Activated CD4-positive, alpha-beta T cell treated with anti-CD3 and anti-CD28 coated beads, Interleukin-2, amount 10 ng/mL, durations not matched to agents 7 days and 5 days (primary cell): ENCODE results near the gene FST. TPM values are rescaled to one million over a fixed set of nuclear protein-coding genes. Genes with fewer than 3 reads are reported as not detected.

Experiments used
- CTCF ChIA-PET: fragments of 350-600 bp; sonication (Branson Sonifier 250); formaldehyde crosslinking; loops from one replicate; lab custom pipeline; 2021; ENCODE audit warnings: antibody characterized with exemption; lab: Charles Lee
- POLR2A ChIA-PET: fragments of 350-600 bp; sonication (Branson Sonifier 250); formaldehyde crosslinking; loops from one replicate; lab custom pipeline; 2021; ENCODE audit warnings: antibody characterized with exemption; lab: Charles Lee
- DNase-seq: peaks from one replicate; pipeline ENCODE4 v3.0.0-alpha.2; 2020
- H3K27ac Mint-ChIP-seq: one replicate; pipeline ENCODE4 v1.8.0; 2021; ENCODE audit warnings: mild to moderate bottlenecking, moderate library complexity, mixed read lengths
- H3K27me3 Mint-ChIP-seq: one replicate; pipeline ENCODE4 v1.8.0; 2021; ENCODE audit warnings: mixed read lengths
- H3K36me3 Mint-ChIP-seq: one replicate; pipeline ENCODE4 v1.8.0; 2021; ENCODE audit warnings: low read depth, mixed read lengths
- H3K4me1 Mint-ChIP-seq: one replicate; pipeline ENCODE4 v1.8.0; 2021; ENCODE audit warnings: mixed read lengths
- H3K4me3 Mint-ChIP-seq: one replicate; pipeline ENCODE4 v1.8.0; 2021; ENCODE audit warnings: mild to moderate bottlenecking, moderate library complexity, mixed read lengths
- H3K9me3 Mint-ChIP-seq: one replicate; pipeline ENCODE4 v1.8.0; 2021; ENCODE audit warnings: mixed read lengths
- total RNA-seq, 2 experiments: library from RNA; stranded (reverse); gene quantifications; one replicate each; pipeline ENCODE4 v1.2.3, GENCODE V29; 2021

The FST gene
- total RNA-seq, 2 experiments from 2014 or later = not detected

DNA sequence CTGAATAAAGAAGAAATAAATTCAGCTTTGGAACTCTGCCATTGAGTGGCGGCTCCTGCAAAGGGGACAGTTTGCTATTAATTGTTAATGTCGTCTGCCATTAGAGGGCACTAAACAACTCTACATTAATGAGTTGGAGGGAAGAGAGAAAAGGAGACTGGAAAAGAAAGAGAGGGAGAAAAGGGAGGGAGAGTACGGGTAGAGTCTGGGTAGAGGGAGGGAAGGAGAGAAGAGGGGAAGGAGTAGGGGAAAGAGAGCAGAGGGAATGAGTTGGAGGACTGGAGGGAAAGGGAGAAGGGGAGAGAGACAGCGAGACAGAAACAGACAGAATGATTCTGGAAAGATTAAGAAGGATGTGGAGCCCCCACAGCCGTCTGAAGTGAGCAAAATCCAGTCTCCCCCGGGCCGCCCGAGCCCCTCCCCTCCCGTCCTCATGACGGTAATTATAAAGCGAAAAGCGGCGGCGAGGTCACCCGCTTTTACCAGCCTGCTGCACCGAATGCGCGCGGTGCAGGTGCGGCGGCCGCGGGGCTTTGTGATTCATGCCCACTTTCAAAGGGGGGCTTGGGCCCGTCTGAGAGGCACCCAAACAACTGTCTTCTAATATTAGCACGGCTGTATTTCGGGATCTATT is 1.9 kb upstream of the FST start:
- no peak for DNase-seq
- CTCF ChIA-PET = no interaction called here
- peaks cover 37% of the 10 kb centered on the region for H3K4me1 Mint-ChIP-seq
- H3K36me3 Mint-ChIP-seq = peaks cover 6% of the 10 kb centered on the region
- H3K27me3 Mint-ChIP-seq = peaks cover 72% of the 10 kb centered on the region
- H3K9me3 Mint-ChIP-seq = no peaks in the 10 kb centered on the region
- POLR2A ChIA-PET = no interaction called here
- peak overlapping the region; percentile 55 for H3K4me3 Mint-ChIP-seq
- H3K27ac Mint-ChIP-seq = no peak overlapping the region

- H3K9me3 Mint-ChIP-seq = no peaks in the 10 kb centered on the region
- ChIA-PET POLR2A (no interaction called here), CTCF (no interaction called here)
- DNase-seq = no peak
- H3K4me3 Mint-ChIP-seq = peak overlapping the region; percentile 71
- peaks cover 6% of the 10 kb centered on the region for H3K36me3 Mint-ChIP-seq
- no peak overlapping the region for H3K27ac Mint-ChIP-seq
- peaks cover 72% of the 10 kb centered on the region for H3K27me3 Mint-ChIP-seq
- peaks cover 37% of the 10 kb centered on the region for H3K4me1 Mint-ChIP-seq
These were observed 1.3 kb upstream of the FST start for GRCh38 chr5:53479045-53479589.

GRCh38 chr5:53479590-53480415 is 626 bp upstream of the FST start:
- ChIA-PET POLR2A (no interaction called here), CTCF (no interaction called here)
- no peaks in the 10 kb centered on the region for H3K9me3 Mint-ChIP-seq
- H3K27me3 Mint-ChIP-seq = peaks cover 74% of the 10 kb centered on the region
- peaks cover 6% of the 10 kb centered on the region for H3K36me3 Mint-ChIP-seq
- H3K4me1 Mint-ChIP-seq = peaks cover 37% of the 10 kb centered on the region
- DNase-seq = peak; percentile 21
- H3K4me3 Mint-ChIP-seq = peak overlapping the region; percentile 71
- H3K27ac Mint-ChIP-seq = no peak overlapping the region

DNA sequence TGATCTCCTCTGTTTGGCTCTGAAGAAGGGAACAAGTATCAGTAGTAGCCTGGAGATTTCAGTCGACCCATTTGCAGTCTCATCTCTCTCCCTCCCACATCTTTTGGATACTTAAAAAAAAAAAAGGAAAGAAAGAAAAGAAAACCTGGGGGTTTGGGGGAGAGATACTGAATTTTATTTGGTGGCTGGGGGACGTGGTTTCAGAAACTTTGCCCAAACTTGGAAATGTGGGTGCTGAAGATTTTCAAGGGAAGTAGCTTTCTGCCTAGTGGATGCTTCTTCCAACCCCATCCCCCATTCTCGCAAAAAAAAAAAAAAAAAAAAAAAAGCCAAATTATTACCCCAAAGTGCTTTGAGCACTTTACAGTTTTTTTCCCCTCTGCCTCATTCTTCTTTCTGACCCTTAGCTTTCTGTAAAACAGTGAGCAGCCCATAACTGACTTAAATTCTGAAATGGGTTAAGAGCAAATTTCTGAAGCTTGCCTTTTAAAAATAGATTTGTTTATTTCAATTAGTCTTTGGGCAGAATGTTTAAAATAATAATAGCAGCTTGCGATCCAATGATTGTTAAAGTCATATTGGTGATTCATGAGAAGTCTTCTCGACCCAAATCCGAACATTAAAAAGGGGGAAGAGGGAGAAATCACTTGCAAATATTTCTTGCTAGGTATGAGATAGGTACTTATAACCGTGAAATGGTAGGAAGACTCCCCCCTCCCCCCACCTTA is 894 bp downstream of the FST start:
- no peak for DNase-seq
- ChIA-PET CTCF (interaction anchor here (0.6 kb wide), 1 partner anchor 408 kb away, joined by 3 read pairs; no protein-coding TSS in a partner anchor), POLR2A (interaction anchor here (0.5 to 0.7 kb wide), 2 partner anchors 287 to 1191 kb away, joined by 3 to 8 read pairs; no protein-coding TSS in a partner anchor)
- Mint-ChIP-seq H3K27ac (no peak overlapping the region), H3K36me3 (peaks cover 6% of the 10 kb centered on the region), H3K4me3 (peak overlapping the region; percentile 74), H3K9me3 (no peaks in the 10 kb centered on the region), H3K4me1 (peaks cover 37% of the 10 kb centered on the region), H3K27me3 (peaks cover 74% of the 10 kb centered on the region)

DNA sequence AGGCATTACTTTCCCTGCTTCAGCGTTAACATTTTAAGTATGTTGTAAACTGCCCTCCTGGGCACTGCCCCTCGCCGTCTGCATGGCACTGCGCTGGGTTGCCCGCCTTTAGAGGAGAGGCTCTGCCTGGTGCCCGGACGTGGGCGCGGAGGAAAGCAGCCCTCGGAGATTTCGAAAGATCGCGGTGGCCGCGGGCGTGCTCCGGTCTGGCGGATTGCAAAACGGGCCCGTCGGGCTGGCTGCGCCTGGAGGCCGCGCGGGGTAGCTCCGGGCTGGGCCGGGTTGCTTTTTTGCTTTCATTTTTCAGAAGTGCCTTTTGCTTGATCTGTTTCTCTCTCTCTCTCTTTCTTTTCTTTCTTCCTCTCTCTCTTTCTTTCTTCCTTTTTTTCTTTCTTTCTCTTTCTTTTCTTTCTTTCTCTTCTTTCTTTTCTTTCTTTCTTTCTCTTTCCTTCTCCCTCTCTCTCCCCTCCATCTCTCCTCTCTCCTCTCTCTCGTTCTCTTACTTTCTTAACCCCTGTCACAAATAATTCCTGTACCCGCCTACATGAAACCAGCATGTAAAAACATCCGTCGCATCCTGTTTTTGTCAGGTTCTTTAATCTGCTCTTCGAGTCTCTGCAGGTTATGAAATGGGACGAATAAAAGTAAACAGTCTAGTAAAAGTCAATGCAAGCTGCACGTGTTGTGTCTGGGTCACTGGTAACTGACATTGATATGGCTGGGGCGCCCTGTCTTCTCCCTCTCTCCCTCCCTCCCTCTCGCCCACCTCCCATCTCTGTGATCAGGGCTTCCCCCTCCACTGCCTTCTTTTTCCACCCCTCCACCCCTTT is 1.7 kb downstream of the FST start:
- Mint-ChIP-seq H3K4me1 (peaks cover 37% of the 10 kb centered on the region), H3K4me3 (peak overlapping the region; percentile 74), H3K36me3 (peaks cover 6% of the 10 kb centered on the region), H3K27me3 (peaks cover 71% of the 10 kb centered on the region), H3K27ac (peak overlapping the region; percentile 85), H3K9me3 (no peaks in the 10 kb centered on the region)
- POLR2A ChIA-PET = interaction anchor here (0.7 kb wide), 1 partner anchor 1192 kb away, joined by 8 read pairs; no protein-coding TSS in a partner anchor
- peak; percentile 72 for DNase-seq
- CTCF ChIA-PET = interaction anchor here (1.2 to 1.4 kb wide), 2 partner anchors 10 to 533 kb away, joined by 3 read pairs; no protein-coding TSS in a partner anchor

- peak overlapping the region; percentile 74 for H3K4me3 Mint-ChIP-seq
- peaks cover 72% of the 10 kb centered on the region for H3K27me3 Mint-ChIP-seq
- peak overlapping the region; percentile 85 for H3K27ac Mint-ChIP-seq
- DNase-seq = peak; percentile 19
- peaks cover 6% of the 10 kb centered on the region for H3K36me3 Mint-ChIP-seq
- no peaks in the 10 kb centered on the region for H3K9me3 Mint-ChIP-seq
- peaks cover 37% of the 10 kb centered on the region for H3K4me1 Mint-ChIP-seq
- ChIA-PET POLR2A (no interaction called here), CTCF (interaction anchor here (1.2 to 1.4 kb wide), 2 partner anchors 11 to 534 kb away, joined by 3 read pairs; no protein-coding TSS in a partner anchor)
These were observed 2.5 kb downstream of the FST start for GRCh38 chr5:53482717-53483638.

- Mint-ChIP-seq H3K4me1 (peaks cover 9% of the 10 kb centered on the region), H3K4me3 (no peak overlapping the region), H3K36me3 (no peaks in the 10 kb centered on the region), H3K27ac (no peak overlapping the region), H3K27me3 (peaks cover 50% of the 10 kb centered on the region), H3K9me3 (no peaks in the 10 kb centered on the region)
- CTCF ChIA-PET = interaction anchor here (0.7 kb wide), 1 partner anchor 130 kb away, joined by 3 read pairs; no protein-coding TSS in a partner anchor
- POLR2A ChIA-PET = no interaction called here
- no peak for DNase-seq
These were observed 7.0 kb downstream of the FST start for GRCh38 chr5:53487436-53487835.

GRCh38 chr5:53488195-53488722 is 7.8 kb downstream of the FST start:
- ChIA-PET CTCF (no interaction called here), POLR2A (no interaction called here)
- no peak for DNase-seq
- H3K36me3 Mint-ChIP-seq = no peaks in the 10 kb centered on the region
- no peak overlapping the region for H3K4me3 Mint-ChIP-seq
- H3K27me3 Mint-ChIP-seq = peaks cover 46% of the 10 kb centered on the region
- peaks cover 2% of the 10 kb centered on the region for H3K4me1 Mint-ChIP-seq
- no peak overlapping the region for H3K27ac Mint-ChIP-seq
- H3K9me3 Mint-ChIP-seq = no peaks in the 10 kb centered on the region

GRCh38 chr5:53490747-53491146 is 10.3 kb downstream of the FST start:
- DNase-seq = no peak
- POLR2A ChIA-PET = no interaction called here
- H3K27ac Mint-ChIP-seq = no peak overlapping the region
- peaks cover 3% of the 10 kb centered on the region for H3K9me3 Mint-ChIP-seq
- no peak overlapping the region for H3K4me3 Mint-ChIP-seq
- H3K27me3 Mint-ChIP-seq = peaks cover 30% of the 10 kb centered on the region
- no peaks in the 10 kb centered on the region for H3K4me1 Mint-ChIP-seq
- CTCF ChIA-PET = no interaction called here
- no peaks in the 10 kb centered on the region for H3K36me3 Mint-ChIP-seq

GRCh38 chr5:53501054-53501453 is 20.6 kb downstream of the FST start:
- H3K27me3 Mint-ChIP-seq = peaks cover 10% of the 10 kb centered on the region
- H3K36me3 Mint-ChIP-seq = no peaks in the 10 kb centered on the region
- no peak overlapping the region for H3K4me3 Mint-ChIP-seq
- ChIA-PET POLR2A (no interaction called here), CTCF (no interaction called here)
- DNase-seq = no peak
- no peaks in the 10 kb centered on the region for H3K4me1 Mint-ChIP-seq
- no peak overlapping the region for H3K27ac Mint-ChIP-seq
- no peaks in the 10 kb centered on the region for H3K9me3 Mint-ChIP-seq
